HG02623 (cell line): Measurements from ENCODE around the gene STK32C.

Experiments
- ATAC-seq: cut with Tn5 transposase; IDR thresholded peaks from one replicate; pipeline ENCODE4 v1.9.1; 2021; ENCODE audit warnings: moderate library complexity; ENCODE audit not compliant: unreplicated experiment

Gene STK32C

GRCh38 chr10:132250481-132251475, 57.0 kb downstream of the STK32C start:
- ATAC-seq: no peak

DNA sequence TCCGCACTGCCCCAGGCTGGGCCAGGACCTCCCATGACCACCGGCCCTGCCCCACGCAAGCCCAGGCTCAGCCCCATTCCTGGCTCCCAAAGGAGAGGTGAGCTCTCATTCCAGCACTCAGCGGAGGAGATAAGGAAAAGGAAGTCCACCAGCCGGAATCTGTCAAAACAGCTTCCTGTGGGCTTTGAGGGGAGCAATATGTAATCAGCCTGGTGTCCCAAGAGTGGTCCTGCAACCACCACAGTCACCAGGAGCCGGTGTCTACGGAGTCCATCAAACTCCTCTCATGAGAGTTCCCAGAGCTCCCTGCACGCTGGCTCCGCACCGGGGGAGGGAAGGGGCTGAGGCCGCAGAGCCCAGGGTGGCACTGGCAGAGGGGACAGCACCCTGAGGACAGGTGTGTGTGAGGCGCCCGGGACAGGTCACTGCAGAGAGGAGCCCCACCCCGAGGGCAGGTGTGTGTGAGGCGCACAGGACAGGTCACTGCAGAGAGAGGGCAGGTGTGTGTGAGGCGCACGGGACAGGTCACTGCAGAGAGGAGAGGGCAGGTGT, 57.9 kb downstream of the STK32C start:
- no peak for ATAC-seq

- ATAC-seq: no peak
These were observed 58.5 kb downstream of the STK32C start for GRCh38 chr10:132249226-132249724.

DNA sequence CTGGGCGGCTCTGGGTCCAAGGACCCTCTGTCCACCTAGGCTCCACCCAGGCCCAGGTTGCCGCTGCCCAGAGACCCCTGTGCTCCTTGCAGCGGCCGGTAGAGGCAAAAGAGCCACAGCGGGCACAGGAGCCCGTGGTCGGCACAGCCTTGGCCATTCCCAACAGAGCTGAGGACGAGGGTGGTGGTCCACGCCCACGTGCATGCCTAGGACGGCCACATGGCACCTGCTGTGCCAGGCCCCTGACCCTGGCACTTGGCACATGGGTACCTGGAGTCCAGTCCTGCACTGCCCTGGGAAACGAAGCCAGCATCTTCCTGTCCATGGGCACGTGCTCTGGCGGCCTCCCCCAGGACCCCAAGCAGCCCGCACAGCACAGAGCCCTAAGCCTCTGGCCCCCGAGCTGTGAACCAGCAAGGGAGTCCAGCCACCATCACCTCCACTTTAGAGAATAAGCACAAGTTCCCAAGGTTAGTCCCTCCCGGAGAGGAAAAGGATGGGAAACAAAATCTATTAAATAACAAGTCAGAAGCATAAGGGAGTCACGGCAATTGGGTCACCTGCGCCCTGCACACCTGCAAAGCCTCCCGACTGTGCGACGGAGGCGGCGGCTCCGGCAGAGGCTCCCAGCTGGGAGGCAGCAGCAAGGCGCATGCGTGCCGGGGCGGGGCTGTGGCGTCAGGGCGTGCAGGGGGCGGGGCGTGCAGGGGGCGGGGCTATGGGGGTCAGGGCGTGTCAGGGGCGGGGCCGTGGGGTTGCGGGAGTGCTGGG, 59.1 kb downstream of the STK32C start:
- ATAC-seq: no peak

DNA sequence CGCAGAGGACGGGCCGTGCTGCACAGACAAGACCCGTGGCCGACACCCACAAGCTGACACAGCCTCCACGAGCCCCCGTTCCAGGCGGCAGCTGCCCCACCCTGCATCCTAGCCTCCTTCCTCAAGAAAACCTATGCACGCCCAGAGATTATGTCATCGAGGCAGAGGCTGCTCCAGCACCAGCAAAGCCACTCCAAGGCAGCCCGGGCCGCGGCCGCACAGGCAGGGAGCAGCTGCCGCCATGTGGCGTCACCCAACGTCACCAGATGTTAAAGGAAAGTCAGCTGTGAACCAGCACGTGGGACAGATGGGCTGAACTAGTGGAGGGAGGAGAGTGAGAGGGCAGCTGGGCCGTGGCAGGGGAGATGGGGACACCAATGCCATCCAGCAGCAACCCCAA, 59.8 kb downstream of the STK32C start:
- no peak for ATAC-seq

DNA sequence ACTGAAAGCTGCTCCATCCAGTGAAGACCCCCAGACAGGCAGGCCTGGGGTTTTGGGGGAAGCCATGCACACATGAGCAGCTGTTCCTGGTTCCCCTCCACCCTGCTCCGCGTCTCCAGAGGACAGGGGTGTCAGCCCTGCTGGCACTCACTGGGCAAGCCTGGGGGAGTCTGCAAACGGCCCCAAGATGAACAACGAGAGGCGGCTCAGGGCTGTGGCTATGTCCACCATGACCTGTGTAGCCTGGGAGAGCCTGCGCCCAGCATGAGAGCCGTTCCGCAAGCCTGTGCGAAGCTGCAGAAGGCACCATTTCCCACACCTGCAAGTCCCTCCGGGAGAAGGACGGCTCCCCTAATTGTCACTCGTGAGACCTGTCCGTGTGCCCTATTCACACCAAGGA, 61.5 kb downstream of the STK32C start:
- ATAC-seq: no peak

GRCh38 chr10:132245056-132245455, 62.7 kb downstream of the STK32C start:
- no peak for ATAC-seq

GRCh38 chr10:132243626-132244025, 64.1 kb downstream of the STK32C start:
- no peak for ATAC-seq

GRCh38 chr10:132243141-132243540, 64.6 kb downstream of the STK32C start:
- no peak for ATAC-seq

DNA sequence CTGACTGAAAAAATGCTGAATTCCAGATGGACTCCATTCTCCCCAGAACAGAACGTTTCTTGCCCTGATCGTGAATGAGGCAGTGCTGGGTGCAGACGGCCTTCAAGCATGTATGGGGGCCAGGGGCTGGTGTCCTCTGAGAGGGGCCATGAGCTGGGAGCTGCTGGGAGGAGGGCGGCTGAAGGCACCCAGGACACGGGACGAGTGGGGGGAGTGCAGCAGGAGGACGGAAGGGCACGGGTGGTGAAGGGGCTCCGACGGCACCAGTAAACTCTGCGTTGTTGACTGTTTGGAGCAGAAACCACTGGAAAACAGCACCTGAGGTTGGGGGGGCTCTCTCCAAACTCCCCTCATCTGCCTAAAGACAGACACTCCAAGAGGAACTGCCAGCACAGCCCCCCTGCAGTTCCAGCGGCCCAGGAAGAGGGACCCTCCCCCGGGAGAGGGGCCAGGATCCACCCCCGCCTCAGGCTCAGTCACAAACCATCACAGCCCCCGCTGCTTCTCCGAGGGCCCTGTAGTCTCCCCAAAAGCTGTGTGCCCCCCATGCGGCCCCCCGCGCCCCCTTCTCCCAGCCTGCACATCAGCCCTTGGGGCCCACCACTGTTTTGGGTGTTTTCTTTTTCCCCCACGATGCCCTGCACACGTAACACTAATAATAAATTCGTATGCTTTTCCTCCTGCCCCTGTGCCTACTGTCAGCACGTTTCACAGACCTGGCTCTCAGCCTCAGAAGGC, 65.5 kb downstream of the STK32C start:
- ATAC-seq: no peak

GRCh38 chr10:132241496-132241895, 66.3 kb downstream of the STK32C start:
- no peak for ATAC-seq

- ATAC-seq: no peak
These were observed 66.7 kb downstream of the STK32C start for GRCh38 chr10:132241086-132241485.

DNA sequence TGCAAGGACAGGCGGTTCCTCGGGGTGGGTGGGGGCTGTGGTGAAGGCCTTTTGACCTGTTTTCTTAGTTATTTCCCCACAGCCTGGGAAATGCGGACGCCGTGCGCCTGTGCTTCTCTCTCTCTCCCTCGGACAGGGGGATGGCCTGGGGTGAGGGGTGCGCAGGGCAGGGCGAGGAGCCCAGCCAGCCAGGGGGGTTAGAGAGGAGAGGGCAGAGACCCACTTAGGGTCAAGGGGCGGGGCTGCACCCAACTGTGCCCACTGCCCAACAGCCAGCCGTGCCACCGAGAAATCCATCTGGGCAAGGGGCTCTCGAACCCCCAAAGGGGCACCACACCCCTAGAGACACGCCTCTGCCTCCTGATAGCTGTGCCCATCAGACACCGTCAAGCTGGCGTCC, 67.2 kb downstream of the STK32C start:
- ATAC-seq: no peak

GRCh38 chr10:132240156-132240555, 67.6 kb downstream of the STK32C start:
- no peak for ATAC-seq

DNA sequence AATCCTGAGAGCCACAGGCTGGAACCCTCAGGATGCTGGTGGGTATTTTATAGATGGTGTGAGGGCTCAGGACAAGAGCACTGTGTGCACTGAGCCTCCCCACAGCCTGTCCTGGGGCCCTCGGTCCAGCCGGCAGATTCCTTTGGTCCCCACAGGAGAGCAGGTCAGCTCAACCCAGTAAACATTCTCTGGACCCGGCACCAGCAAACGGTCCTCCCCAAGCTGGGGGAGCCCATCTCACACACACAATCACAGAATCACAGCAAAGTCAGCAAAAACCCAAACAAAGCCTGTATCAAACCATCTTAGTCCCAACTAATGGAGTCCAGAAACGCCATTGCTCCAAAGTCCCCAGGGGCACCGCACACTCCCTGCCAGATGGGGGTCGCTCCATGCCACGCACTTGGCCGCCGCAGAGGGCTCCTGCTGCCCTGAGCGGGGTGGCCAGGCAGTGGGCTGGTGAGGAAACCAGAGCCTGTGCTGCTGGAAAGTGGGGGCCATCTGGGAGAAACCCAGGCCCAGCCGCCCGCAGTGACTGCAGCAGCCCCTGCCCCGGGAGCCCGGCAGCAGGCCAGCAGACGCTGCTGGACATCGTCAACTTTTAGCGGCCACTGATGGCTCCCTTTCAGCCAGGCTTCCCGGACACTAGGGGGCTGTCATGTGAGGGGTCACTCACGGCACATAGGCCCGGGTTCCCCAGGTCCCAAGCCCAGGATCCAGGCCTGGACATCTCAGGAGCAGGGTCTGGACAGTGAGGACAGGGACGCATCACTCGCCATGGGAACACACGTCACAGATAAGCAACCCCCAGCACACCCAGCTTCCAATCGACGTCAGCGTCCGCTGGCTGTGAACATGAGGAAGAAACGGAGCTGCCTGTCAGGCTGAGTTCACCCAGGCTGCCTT, 68.4 kb downstream of the STK32C start:
- ATAC-seq: no peak

DNA sequence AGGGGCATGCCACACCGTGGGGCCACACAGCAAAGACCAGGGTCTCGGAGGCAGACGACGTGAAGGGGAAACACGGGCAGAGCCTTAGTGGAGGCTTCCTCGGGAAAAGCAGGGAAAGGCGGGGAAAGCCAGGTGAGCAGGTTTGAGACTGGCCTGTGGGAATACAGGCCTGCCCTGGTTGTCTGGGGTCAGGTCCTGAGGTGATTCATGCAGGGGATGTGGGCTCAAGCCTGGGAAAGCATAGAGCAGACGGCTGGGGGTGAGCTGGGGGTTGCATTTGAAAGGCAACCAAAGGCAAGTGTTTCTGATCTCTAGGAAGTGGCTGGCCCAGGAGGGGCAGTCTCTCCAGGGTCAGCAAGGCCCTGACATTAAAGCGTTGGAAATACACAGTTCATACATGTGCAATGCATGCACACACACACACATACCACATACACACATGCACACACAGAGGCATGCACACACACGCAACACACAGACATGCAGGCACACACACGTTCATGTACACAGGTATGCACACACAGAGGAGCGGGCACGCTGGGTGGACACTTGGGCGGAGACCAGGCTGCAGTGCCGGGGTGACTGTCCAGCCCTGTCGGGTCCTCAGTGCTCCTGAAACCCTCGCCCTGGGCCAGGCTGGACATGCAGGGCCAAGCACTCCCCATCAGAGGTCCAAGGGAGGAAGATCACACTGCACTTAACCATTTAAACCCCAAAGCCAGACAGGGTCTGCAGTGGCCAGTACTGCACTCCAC, 69.2 kb downstream of the STK32C start:
- no peak for ATAC-seq

- ATAC-seq: no peak
These were observed 69.9 kb downstream of the STK32C start for GRCh38 chr10:132237871-132238270.

- ATAC-seq: no peak
These were observed 70.4 kb downstream of the STK32C start for GRCh38 chr10:132237396-132237795.

DNA sequence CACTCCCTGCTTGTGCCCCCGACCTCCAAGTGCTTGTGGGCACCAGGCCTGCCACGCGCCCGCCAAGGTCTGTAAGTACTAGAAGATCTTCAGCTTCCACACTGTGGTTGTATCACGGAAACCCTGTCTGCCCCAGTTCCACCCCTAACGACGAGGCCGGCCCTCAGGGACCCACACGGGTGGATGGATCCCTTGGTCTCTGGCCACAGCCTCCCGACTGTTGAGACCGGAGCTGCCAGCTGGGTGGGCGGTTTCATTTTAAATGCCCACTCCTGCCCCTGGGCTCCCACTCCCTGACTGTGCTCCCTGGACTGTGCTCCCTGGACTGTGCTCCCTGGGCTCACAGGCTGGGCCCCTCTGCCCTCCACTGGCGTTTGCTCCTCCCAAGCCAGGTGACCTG, 70.9 kb downstream of the STK32C start:
- no peak for ATAC-seq
